CD4-positive, alpha-beta T cell (primary cell): Measurements from ENCODE around the gene SDK1. TPM values are rescaled to one million over a fixed set of nuclear protein-coding genes. Genes with fewer than 3 reads are reported as not detected.

ENCODE experiments used
- ATAC-seq: fragments of 200-7000 bp; cut with Tn5 transposase; one replicate; pipeline ENCODE4 v1.10.0; 2022; ENCODE audit warnings: mild to moderate bottlenecking; ENCODE audit not compliant: poor library complexity
- CTCF ChIA-PET: fragments of 350-600 bp; sonication (Branson Sonifier 250); formaldehyde crosslinking; loops from one replicate; lab custom pipeline; 2021; ENCODE audit warnings: antibody characterized with exemption, inconsistent platforms; lab: Charles Lee
- POLR2A ChIA-PET: fragments of 350-600 bp; sonication (Branson Sonifier 250); formaldehyde crosslinking; loops from one replicate; lab custom pipeline; 2021; ENCODE audit warnings: antibody characterized with exemption, inconsistent platforms; lab: Charles Lee
- DNase-seq, 14 experiments: peaks; one replicate each; pipeline ENCODE4 v3.0.0-alpha.2; 2013 to 2020; ENCODE audit warnings: mixed read lengths in 2 of 14
- H3K27ac ChIP-seq, 2 donors: one replicate each; pipeline versions ENCODE4 v1.5.1 to v1.7.0; 2013; ENCODE audit warnings: low read length in 2 of 2, low read depth in 1 of 2, mild to moderate bottlenecking in 1 of 2
- H3K27me3 ChIP-seq, 2 experiments: 1 replicate in 1 of 2; 2 replicates in 1 of 2; pipeline versions ENCODE4 v1.6.1 to v1.7.0; 2013; ENCODE audit warnings: low read length in 2 of 2, control low read depth in 1 of 2, mild to moderate bottlenecking in 1 of 2, moderate library complexity in 1 of 2; ENCODE audit not compliant: insufficient read depth in 2 of 2, control insufficient read depth in 1 of 2
- H3K36me3 ChIP-seq: one replicate; pipeline ENCODE4 v1.6.1; 2013; ENCODE audit warnings: low read length, control low read depth; ENCODE audit not compliant: insufficient read depth
- H3K4me1 ChIP-seq: one replicate; pipeline ENCODE4 v1.6.1; 2013; ENCODE audit warnings: low read length, control low read depth; ENCODE audit not compliant: insufficient read depth
- H3K4me3 ChIP-seq: one replicate; pipeline ENCODE4 v1.5.1; 2013; ENCODE audit warnings: mild to moderate bottlenecking, low read length, moderate library complexity
- H3K9me3 ChIP-seq, 2 experiments: 1 replicate in 1 of 2; 2 replicates in 1 of 2; pipeline versions ENCODE4 v1.6.1 to v1.7.0; 2013; ENCODE audit warnings: low read length in 2 of 2, mild to moderate bottlenecking in 2 of 2, control low read depth in 1 of 2, moderate library complexity in 1 of 2; ENCODE audit not compliant: control insufficient read depth in 1 of 2, insufficient read depth in 1 of 2
- H3K27ac Mint-ChIP-seq: one replicate; pipeline ENCODE4 v1.8.0; 2020; ENCODE audit warnings: mixed read lengths
- H3K27me3 Mint-ChIP-seq: one replicate; pipeline ENCODE4 v1.8.0; 2021; ENCODE audit warnings: mixed read lengths
- H3K36me3 Mint-ChIP-seq: one replicate; pipeline ENCODE4 v1.8.0; 2021; ENCODE audit warnings: low read depth, mixed read lengths
- H3K4me1 Mint-ChIP-seq: one replicate; pipeline ENCODE4 v1.8.0; 2021; ENCODE audit warnings: low read depth, mixed read lengths
- H3K4me3 Mint-ChIP-seq: one replicate; pipeline ENCODE4 v1.8.0; 2020; ENCODE audit warnings: mild to moderate bottlenecking, mixed read lengths
- H3K9me3 Mint-ChIP-seq: one replicate; pipeline ENCODE4 v1.8.0; 2020; ENCODE audit warnings: mixed read lengths
- intact Hi-C, 2 experiments: fragments of 100-400 bp; cut with DNase I in 1 of 2; cut with micrococcal nuclease in 1 of 2; formaldehyde crosslinking; loops; one replicate each; pipeline versions ENCODE4 v1.15.1 to v1.9.0; 2023 to 2025; cut with DNase I, micrococcal nuclease
- total RNA-seq, 174 experiments: library from RNA in 2 of 174; stranded (reverse) in 2 of 174; gene quantifications; one replicate each; pipeline ENCODE4 v1.2.3 and lab custom pipeline; 2021 to 2026
- TF ChIP-seq, protein P1 (sequence below): fragments of 200-600 bp; IDR thresholded peaks from one replicate; pipeline ENCODE4 v1.8.0; 2022; ENCODE audit warnings: antibody characterized with exemption, mild to moderate bottlenecking

SDK1 gene
- total RNA-seq, 2 experiments from 2014 or later = 1.1 to 1.3 TPM

DNA sequence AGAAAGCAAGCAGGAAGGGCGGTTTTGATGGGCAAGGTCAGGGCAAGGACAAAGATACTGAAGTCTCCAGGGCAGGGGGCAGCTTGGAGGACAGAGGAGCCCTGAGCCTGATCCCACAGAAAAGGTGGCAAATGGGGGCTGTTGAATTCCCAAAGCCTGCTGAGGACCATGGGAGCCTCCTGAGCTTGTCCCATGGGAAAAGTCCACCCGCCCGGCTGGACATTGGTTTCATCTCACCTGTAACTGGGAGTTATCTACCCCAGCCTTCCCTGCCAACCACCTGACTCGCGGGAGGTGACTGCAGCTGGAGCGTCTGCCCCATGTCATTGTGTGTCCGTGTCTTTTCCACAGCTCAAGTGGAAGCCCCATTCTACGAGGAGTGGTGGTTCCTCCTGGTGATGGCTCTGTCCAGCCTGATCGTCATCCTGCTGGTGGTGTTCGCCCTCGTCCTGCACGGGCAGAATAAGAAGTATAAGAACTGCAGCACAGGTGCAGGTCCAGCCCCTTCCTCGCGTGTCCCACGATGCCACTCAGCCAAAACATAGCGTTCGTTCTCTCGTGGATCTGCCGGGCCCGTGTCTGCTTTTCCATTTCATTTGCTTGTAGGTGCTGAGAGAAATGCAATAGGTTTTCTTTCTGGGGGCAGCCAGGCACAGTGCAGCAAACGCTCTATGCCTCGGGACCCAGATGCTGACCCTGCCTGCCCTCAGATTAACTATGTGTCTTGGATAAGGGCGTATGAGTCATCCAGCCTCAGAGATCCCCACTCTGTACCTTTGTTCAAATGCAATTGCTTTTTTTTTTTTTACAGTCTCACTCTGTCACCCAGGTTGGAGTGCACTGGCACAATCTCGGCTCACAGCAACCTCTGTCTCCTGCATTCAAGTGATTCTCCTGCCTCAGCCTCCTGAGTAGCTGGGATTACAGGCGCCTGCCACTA, 936.5 kb downstream of the SDK1 start:
- TF ChIP-seq, protein P1, sequence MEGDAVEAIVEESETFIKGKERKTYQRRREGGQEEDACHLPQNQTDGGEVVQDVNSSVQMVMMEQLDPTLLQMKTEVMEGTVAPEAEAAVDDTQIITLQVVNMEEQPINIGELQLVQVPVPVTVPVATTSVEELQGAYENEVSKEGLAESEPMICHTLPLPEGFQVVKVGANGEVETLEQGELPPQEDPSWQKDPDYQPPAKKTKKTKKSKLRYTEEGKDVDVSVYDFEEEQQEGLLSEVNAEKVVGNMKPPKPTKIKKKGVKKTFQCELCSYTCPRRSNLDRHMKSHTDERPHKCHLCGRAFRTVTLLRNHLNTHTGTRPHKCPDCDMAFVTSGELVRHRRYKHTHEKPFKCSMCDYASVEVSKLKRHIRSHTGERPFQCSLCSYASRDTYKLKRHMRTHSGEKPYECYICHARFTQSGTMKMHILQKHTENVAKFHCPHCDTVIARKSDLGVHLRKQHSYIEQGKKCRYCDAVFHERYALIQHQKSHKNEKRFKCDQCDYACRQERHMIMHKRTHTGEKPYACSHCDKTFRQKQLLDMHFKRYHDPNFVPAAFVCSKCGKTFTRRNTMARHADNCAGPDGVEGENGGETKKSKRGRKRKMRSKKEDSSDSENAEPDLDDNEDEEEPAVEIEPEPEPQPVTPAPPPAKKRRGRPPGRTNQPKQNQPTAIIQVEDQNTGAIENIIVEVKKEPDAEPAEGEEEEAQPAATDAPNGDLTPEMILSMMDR = no peak
- H3K9me3 ChIP-seq = peaks cover 0 to 9% of the 10 kb centered on the region in 2 experiments
- POLR2A ChIA-PET = no interaction called here
- no peak overlapping the region for H3K27ac ChIP-seq
- DNase-seq (no peak), ATAC-seq (no peak)
- Mint-ChIP-seq H3K4me3 (no peak overlapping the region), H3K9me3 (no peaks in the 10 kb centered on the region), H3K4me1 (peaks cover 15% of the 10 kb centered on the region), H3K27me3 (no peaks in the 10 kb centered on the region), H3K27ac (no peak overlapping the region), H3K36me3 (no peaks in the 10 kb centered on the region)
- intact Hi-C loops = no loop called here
- no peak overlapping the region for H3K4me3 ChIP-seq
- H3K4me1 ChIP-seq = no peaks in the 10 kb centered on the region
- H3K36me3 ChIP-seq = no peaks in the 10 kb centered on the region
- CTCF ChIA-PET = no interaction called here
- H3K27me3 ChIP-seq = no peaks in the 10 kb centered on the region

DNA sequence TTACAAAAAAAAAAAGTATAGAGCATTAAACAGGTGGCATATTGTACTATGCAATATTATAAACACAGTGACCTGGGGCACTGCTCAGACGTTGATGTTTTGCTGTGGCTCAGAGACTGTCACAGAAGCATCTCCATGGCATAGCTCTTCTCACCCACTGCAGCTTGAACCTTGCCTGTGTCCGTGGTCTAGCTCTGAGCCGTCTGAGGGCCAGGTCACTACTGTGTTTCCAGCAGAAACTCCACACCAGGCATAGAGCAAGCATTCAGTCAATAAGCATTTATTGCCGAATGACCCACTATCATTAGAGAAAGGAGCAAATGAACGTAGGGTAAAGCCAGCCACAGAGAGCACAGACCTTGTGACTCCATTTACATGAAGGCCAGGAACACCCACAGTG, 937.8 kb downstream of the SDK1 start:
- ATAC-seq = no peak
- H3K36me3 Mint-ChIP-seq = no peaks in the 10 kb centered on the region
- H3K27ac Mint-ChIP-seq = no peak overlapping the region

DNA sequence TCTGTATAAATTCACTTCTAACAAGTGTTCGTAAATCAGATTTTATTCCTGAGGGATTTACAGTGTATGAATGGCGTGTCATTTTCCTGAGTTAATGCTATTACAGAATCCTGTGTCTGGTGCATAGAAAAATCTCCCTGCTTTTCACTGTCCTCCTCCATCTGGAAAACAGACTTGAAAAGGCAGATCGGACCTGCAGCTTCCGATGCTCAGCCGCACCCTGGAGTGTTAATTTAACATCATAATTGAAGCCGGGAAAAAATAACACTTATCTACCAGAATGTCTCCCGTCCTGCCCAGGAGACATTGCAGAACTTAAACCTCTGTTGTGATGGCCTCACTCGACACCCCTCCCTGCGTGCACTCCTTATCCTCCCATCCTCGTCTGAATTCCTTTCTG, 939.0 kb downstream of the SDK1 start:
- ATAC-seq (no peak), DNase-seq (no peak)
- H3K9me3 ChIP-seq = peaks cover 0 to 26% of the 10 kb centered on the region in 2 experiments
- ChIA-PET CTCF (no interaction called here), POLR2A (no interaction called here)
- no peaks in the 10 kb centered on the region for H3K36me3 ChIP-seq
- H3K9me3 Mint-ChIP-seq = no peaks in the 10 kb centered on the region
- no peaks in the 10 kb centered on the region for H3K27me3 Mint-ChIP-seq
- H3K27me3 ChIP-seq = no peaks in the 10 kb centered on the region
- intact Hi-C loops = no loop called here
- TF ChIP-seq, protein P1 = no peak
- H3K4me1 ChIP-seq = no peaks in the 10 kb centered on the region
- peaks cover 15% of the 10 kb centered on the region for H3K4me1 Mint-ChIP-seq
- no peak overlapping the region for H3K4me3 ChIP-seq
- no peak overlapping the region for H3K4me3 Mint-ChIP-seq
- H3K36me3 Mint-ChIP-seq = no peaks in the 10 kb centered on the region
- H3K27ac ChIP-seq = no peak overlapping the region
- H3K27ac Mint-ChIP-seq = no peak overlapping the region

More for the DNA sequence above, 937.8 kb downstream of the SDK1 start:
- POLR2A ChIA-PET = no interaction called here
- H3K27ac ChIP-seq = no peak overlapping the region
- TF ChIP-seq, protein P1 = no peak
- H3K27me3 ChIP-seq = no peaks in the 10 kb centered on the region
- peaks cover 0 to 14% of the 10 kb centered on the region in 2 experiments for H3K9me3 ChIP-seq
- peaks cover 15% of the 10 kb centered on the region for H3K4me1 Mint-ChIP-seq
- no peaks in the 10 kb centered on the region for H3K36me3 ChIP-seq
- intact Hi-C loops = no loop called here
- H3K4me1 ChIP-seq = no peaks in the 10 kb centered on the region
- no peak overlapping the region for H3K4me3 Mint-ChIP-seq
- no peak overlapping the region for H3K4me3 ChIP-seq
- no peaks in the 10 kb centered on the region for H3K27me3 Mint-ChIP-seq
- H3K9me3 Mint-ChIP-seq = no peaks in the 10 kb centered on the region
- CTCF ChIA-PET = no interaction called here
- no peak for DNase-seq
